Heart right ventricle (tissue), 16 donors: ENCODE measurements around the gene ACAP3. TPM values are rescaled to one million over a fixed set of nuclear protein-coding genes. Genes with fewer than 3 reads are reported as not detected.

Experiments used
- ATAC-seq, 8 donors: fragments of 200-7000 bp; cut with Tn5 transposase; one replicate each; pipeline ENCODE4 v1.9.1; 2020; ENCODE audit warnings: mild to moderate bottlenecking in 8 of 8, moderate library complexity in 8 of 8, moderate number of reproducible peaks in 1 of 8
- DNase-seq, 2 donors: peaks; one replicate each; pipeline ENCODE4 v3.0.0-alpha.2; 2020
- H3K27ac ChIP-seq, 10 donors: fragments of 200-600 bp; sonication (generic) in 2 of 10; one replicate each; pipeline versions ENCODE4 v1.5.0 to v1.8.0; 2020 to 2022; ENCODE audit warnings: mild to moderate bottlenecking in 3 of 10
- H3K27me3 ChIP-seq, 7 donors: fragments of 200-600 bp; one replicate each; pipeline ENCODE4 v1.8.0; 2021 to 2022; ENCODE audit warnings: mild to moderate bottlenecking in 2 of 7
- H3K36me3 ChIP-seq, 9 donors: fragments of 200-600 bp; sonication (generic) in 1 of 9; one replicate each; pipeline versions ENCODE4 v1.5.0 to v1.8.0; 2020 to 2022; ENCODE audit warnings: mild to moderate bottlenecking in 2 of 9
- H3K4me1 ChIP-seq, 9 donors: fragments of 200-600 bp; sonication (generic) in 1 of 9; one replicate each; pipeline versions ENCODE4 v1.5.0 to v1.8.0; 2020 to 2022; ENCODE audit warnings: mild to moderate bottlenecking in 4 of 9
- H3K4me3 ChIP-seq, 10 donors: fragments of 200-600 bp; sonication (generic) in 2 of 10; one replicate each; pipeline versions ENCODE4 v1.5.0 to v1.8.0; 2020 to 2022; ENCODE audit warnings: mild to moderate bottlenecking in 7 of 10, moderate library complexity in 2 of 10
- H3K9me3 ChIP-seq, 11 donors: fragments of 200-600 bp in 10 of 11; sonication (generic) in 2 of 11; one replicate each; pipeline versions ENCODE4 v1.5.0 to v1.8.0; 2013 to 2022; ENCODE audit warnings: mild to moderate bottlenecking in 2 of 11, control low read depth in 1 of 11, moderate library complexity in 1 of 11
- WGBS, 2 donors: extraction: QIAGEN DNeasy Blood & Tissue Kit; methylation state at CpG; one replicate each; pipeline ENCODE4 v1.1.7; 2013; ENCODE audit warnings: inconsistent platforms in 1 of 2; 5-methylcytosine and 5-hydroxymethylcytosine counted together
- intact Hi-C, 10 donors: fragments of 100-400 bp; cut with DNase I; formaldehyde crosslinking; loops; one replicate each; pipeline versions ENCODE4 v1.11.1 to v1.14.2; 2022
- polyA plus RNA-seq, 2 donors: library from polyadenylated mRNA; stranded (reverse); fragments of 200-250 nt; gene quantifications; one replicate each; pipeline ENCODE4 v1.2.3, GENCODE V29; 2013
- total RNA-seq, 10 donors: library from RNA; stranded (reverse); fragmentation: NEBNext Ultra II Directional in 3 of 10; extraction: Animal tissue kit (Norgen Biotek cat#: 25700) in 3 of 10; gene quantifications; one replicate each; pipeline versions ENCODE4 v1.2.1 to v1.2.4, GENCODE V29; 2021 to 2023
- TF ChIP-seq, protein P1 (sequence below), 9 donors: fragments of 200-600 bp; sonication (generic) in 2 of 9; IDR thresholded peaks; one replicate each; pipeline versions ENCODE4 v1.5.0 to v1.8.0; 2021 to 2022; ENCODE audit warnings: antibody characterized with exemption in 9 of 9, mild to moderate bottlenecking in 5 of 9, moderate library complexity in 1 of 9
- donor health status: Arrhythmogenic right ventricular cardiomyopathy.
- donor health status: ischemic (EF 13 %, LVEDD 7.1; RV severe dilation, severe dysfunction).
- donor health status: healthy with polysubstance abuse.
- donor health status: DM: no; HTN: yes; CAD: no.
- donor health status: DM: no; HTN: no; CAD: no.
- donor health status: ischemic (EF 25% LVEDD 6.9; RV normal size, moderate dysfunction).
- donor health status: ischemic (EF 25% LVEDD 5.7; RV mildly dilated, moderate dysfunction).
- donor health status: healthy.
- donor health status: DM: yes; HTN: yes; CAD: no.
- donor health status: Ischemic cardiomyopathy.
- donor health status: ischemic (EF 35%, LVEDD 5.7; RV mildly dilated, moderate dysfunction).
- donor health status: nonischemic (EF 11% LVEDD 7.7; RV severe dilation, severe dysfunction).
- donor health status: DM: yes; HTN: yes; CAD: no.
- donor health status: PGD.
- donor health status: ischemic (EF 29% LVEDD 5.4; RV normal size, mild dysfunction).
- donor health status: nonischemic (EF 23%, LVEDD 6.1; RV moderate dilation, normal function).

The ACAP3 gene
- total and polyA plus RNA-seq, 12 donors: 22.2 to 152 (median 30.4) TPM

DNA sequence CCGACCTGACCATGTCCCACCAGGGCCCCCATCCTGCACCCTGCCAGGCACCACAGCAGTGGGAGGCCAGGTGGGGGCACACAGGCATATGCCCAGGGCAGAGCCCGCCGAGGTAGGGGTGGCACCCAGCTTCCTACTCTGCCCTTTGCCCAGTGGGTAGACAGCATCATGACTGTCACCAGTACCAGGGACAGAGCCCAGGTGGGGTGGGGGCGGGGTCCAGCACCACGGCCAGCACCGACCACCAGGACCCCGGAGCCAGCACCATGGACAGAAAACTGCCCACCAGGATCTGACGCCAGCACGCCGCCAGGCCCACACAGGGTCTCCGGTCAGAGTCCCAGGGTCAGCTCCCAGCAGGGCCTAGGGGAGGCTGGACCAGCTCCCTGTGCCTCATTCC lies 27.1 kb upstream of the ACAP3 start:
- no peak for DNase-seq
- no peaks in the 10 kb centered on the region for H3K27me3 ChIP-seq
- no peak overlapping the region for H3K4me3 ChIP-seq
- no peak overlapping the region for H3K27ac ChIP-seq
- intact Hi-C loops: no loop called here
- 58 to 61% methylated on average over 11 of the region's 11 CpGs for whole genome bisulfite sequencing, 2 donors
- H3K9me3 ChIP-seq: no peaks in the 10 kb centered on the region
- TF ChIP-seq, protein P1, sequence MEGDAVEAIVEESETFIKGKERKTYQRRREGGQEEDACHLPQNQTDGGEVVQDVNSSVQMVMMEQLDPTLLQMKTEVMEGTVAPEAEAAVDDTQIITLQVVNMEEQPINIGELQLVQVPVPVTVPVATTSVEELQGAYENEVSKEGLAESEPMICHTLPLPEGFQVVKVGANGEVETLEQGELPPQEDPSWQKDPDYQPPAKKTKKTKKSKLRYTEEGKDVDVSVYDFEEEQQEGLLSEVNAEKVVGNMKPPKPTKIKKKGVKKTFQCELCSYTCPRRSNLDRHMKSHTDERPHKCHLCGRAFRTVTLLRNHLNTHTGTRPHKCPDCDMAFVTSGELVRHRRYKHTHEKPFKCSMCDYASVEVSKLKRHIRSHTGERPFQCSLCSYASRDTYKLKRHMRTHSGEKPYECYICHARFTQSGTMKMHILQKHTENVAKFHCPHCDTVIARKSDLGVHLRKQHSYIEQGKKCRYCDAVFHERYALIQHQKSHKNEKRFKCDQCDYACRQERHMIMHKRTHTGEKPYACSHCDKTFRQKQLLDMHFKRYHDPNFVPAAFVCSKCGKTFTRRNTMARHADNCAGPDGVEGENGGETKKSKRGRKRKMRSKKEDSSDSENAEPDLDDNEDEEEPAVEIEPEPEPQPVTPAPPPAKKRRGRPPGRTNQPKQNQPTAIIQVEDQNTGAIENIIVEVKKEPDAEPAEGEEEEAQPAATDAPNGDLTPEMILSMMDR (IDR thresholded peaks at IDR 0.05): no peak
- peaks cover 0 to 45% (median 9%) of the 10 kb centered on the region in 9 donors for H3K36me3 ChIP-seq
- H3K4me1 ChIP-seq: peaks cover 6 to 17% (median 12%) of the 10 kb centered on the region in 9 donors
- no peak for ATAC-seq

DNA sequence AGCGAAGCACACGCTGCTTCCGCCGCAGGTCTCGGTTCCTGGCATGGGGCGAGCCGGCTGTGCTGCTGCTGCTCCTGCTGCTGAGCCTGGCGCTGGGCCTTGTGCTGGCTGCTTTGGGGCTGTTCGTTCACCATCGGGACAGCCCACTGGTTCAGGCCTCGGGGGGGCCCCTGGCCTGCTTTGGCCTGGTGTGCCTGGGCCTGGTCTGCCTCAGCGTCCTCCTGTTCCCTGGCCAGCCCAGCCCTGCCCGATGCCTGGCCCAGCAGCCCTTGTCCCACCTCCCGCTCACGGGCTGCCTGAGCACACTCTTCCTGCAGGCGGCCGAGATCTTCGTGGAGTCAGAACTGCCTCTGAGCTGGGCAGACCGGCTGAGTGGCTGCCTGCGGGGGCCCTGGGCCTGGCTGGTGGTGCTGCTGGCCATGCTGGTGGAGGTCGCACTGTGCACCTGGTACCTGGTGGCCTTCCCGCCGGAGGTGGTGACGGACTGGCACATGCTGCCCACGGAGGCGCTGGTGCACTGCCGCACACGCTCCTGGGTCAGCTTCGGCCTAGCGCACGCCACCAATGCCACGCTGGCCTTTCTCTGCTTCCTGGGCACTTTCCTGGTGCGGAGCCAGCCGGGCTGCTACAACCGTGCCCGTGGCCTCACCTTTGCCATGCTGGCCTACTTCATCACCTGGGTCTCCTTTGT lies 26.0 kb upstream of the ACAP3 start:
- peaks cover 6 to 28% (median 12%) of the 10 kb centered on the region in 9 donors for H3K4me1 ChIP-seq
- H3K4me3 ChIP-seq: no peak overlapping the region
- 85 to 89% methylated on average over 36 of the region's 36 CpGs for WGBS, 2 donors
- H3K36me3 ChIP-seq: peaks cover 0 to 41% (median 5%) of the 10 kb centered on the region in 9 donors
- no peak overlapping the region for H3K27ac ChIP-seq
- no peaks in the 10 kb centered on the region for H3K27me3 ChIP-seq
- intact Hi-C loops: no loop called here
- TF ChIP-seq, protein P1 (IDR thresholded peaks at IDR 0.05): no peak
- H3K9me3 ChIP-seq: no peaks in the 10 kb centered on the region
- no peak for ATAC-seq
- DNase-seq: no peak

DNA sequence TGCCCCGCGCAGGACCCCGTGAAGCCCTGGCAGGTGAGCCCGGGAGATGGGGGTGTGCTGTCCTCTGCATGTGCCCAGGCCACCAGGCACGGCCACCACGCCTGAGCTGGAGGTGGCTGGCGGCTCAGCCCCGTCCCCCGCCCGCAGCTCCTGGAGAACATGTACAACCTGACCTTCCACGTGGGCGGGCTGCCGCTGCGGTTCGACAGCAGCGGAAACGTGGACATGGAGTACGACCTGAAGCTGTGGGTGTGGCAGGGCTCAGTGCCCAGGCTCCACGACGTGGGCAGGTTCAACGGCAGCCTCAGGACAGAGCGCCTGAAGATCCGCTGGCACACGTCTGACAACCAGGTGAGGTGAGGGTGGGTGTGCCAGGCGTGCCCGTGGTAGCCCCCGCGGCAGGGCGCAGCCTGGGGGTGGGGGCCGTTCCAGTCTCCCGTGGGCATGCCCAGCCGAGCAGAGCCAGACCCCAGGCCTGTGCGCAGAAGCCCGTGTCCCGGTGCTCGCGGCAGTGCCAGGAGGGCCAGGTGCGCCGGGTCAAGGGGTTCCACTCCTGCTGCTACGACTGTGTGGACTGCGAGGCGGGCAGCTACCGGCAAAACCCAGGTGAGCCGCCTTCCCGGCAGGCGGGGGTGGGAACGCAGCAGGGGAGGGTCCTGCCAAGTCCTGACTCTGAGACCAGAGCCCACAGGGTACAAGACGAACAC lies 25.2 kb upstream of the ACAP3 start:
- TF ChIP-seq, protein P1 (IDR thresholded peaks at IDR 0.05): no peak
- Histone ChIP-seq H3K27ac (no peak overlapping the region), H3K27me3 (no peaks in the 10 kb centered on the region), H3K9me3 (no peaks in the 10 kb centered on the region), H3K36me3 (peaks cover 0 to 41% (median 9%) of the 10 kb centered on the region in 9 donors), H3K4me1 (peaks cover 6 to 30% (median 12%) of the 10 kb centered on the region in 9 donors), H3K4me3 (no peak overlapping the region)
- peak in 1 of 8 donors; percentile 2 for ATAC-seq
- intact Hi-C loops: no loop called here
- WGBS, 2 donors: 83 to 86% methylated on average over 48 of the region's 48 CpGs
- DNase-seq: no peak

DNA sequence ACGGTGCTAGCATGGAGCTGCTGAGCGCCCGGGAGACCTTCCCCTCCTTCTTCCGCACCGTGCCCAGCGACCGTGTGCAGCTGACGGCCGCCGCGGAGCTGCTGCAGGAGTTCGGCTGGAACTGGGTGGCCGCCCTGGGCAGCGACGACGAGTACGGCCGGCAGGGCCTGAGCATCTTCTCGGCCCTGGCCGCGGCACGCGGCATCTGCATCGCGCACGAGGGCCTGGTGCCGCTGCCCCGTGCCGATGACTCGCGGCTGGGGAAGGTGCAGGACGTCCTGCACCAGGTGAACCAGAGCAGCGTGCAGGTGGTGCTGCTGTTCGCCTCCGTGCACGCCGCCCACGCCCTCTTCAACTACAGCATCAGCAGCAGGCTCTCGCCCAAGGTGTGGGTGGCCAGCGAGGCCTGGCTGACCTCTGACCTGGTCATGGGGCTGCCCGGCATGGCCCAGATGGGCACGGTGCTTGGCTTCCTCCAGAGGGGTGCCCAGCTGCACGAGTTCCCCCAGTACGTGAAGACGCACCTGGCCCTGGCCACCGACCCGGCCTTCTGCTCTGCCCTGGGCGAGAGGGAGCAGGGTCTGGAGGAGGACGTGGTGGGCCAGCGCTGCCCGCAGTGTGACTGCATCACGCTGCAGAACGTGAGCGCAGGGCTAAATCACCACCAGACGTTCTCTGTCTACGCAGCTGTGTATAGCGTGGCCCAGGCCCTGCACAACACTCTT lies 24.5 kb upstream of the ACAP3 start:
- Histone ChIP-seq H3K9me3 (no peaks in the 10 kb centered on the region), H3K4me3 (no peak overlapping the region), H3K27me3 (no peaks in the 10 kb centered on the region), H3K36me3 (peaks cover 0 to 41% (median 16%) of the 10 kb centered on the region in 9 donors), H3K4me1 (peaks cover 6 to 37% (median 13%) of the 10 kb centered on the region in 9 donors), H3K27ac (no peak overlapping the region)
- DNase-seq (no peak), ATAC-seq (peak in 1 of 8 donors; percentile 1)
- intact Hi-C loops: no loop called here
- WGBS, 2 donors: 86% methylated on average over 57 of the region's 57 CpGs
- TF ChIP-seq, protein P1 (IDR thresholded peaks at IDR 0.05): no peak
